ENCODE measurements around the gene KRTAP26-1. TPM values are rescaled to one million over a fixed set of nuclear protein-coding genes. Genes with fewer than 3 reads are reported as not detected.

KRTAP26-1 gene
- total RNA-seq, 4 donors from 2014 or later, result 7.8 TPM; not detected in 3

- 61 to 63% methylated on average over 5 of the region's 5 CpGs for WGBS, 2 donors
- TF ChIP-seq, protein P1, sequence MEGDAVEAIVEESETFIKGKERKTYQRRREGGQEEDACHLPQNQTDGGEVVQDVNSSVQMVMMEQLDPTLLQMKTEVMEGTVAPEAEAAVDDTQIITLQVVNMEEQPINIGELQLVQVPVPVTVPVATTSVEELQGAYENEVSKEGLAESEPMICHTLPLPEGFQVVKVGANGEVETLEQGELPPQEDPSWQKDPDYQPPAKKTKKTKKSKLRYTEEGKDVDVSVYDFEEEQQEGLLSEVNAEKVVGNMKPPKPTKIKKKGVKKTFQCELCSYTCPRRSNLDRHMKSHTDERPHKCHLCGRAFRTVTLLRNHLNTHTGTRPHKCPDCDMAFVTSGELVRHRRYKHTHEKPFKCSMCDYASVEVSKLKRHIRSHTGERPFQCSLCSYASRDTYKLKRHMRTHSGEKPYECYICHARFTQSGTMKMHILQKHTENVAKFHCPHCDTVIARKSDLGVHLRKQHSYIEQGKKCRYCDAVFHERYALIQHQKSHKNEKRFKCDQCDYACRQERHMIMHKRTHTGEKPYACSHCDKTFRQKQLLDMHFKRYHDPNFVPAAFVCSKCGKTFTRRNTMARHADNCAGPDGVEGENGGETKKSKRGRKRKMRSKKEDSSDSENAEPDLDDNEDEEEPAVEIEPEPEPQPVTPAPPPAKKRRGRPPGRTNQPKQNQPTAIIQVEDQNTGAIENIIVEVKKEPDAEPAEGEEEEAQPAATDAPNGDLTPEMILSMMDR (IDR thresholded peaks at IDR 0.05), result no peak
- TF ChIP-seq POLR2A (IDR thresholded peaks at IDR 0.05), result no peak
- DNase-seq (ENCODE audit: low spot score in 2 of 2), result no peak
- H3K4me3 ChIP-seq (ENCODE audit: low read depth, poor library complexity, severe bottlenecking), result no peak overlapping the region
- intact Hi-C loops (cut with DNase I; ENCODE audit: low total_unique reads), result no loop called here
These were observed 49.0 kb downstream of the KRTAP26-1 start for GRCh38 chr21:30271156-30271555.

GRCh38 chr21:30269803-30270530 is 50.1 kb downstream of the KRTAP26-1 start:
- WGBS, 2 donors, result 55 to 56% methylated on average over 3 of the region's 3 CpGs
- H3K4me3 ChIP-seq (ENCODE audit: low read depth, poor library complexity, severe bottlenecking), result no peak overlapping the region
- no peak for DNase-seq (ENCODE audit: low spot score in 2 of 2)
- intact Hi-C loops (cut with DNase I; ENCODE audit: low total_unique reads), result no loop called here
- TF ChIP-seq, protein P1 (IDR thresholded peaks at IDR 0.05), result no peak
- no peak for TF ChIP-seq POLR2A (IDR thresholded peaks at IDR 0.05)

Other genes with a start within 250 kb of the KRTAP26-1 start
- gene CLDN17, start 153.5 kb downstream of the KRTAP26-1 start, total RNA-seq, result under 1 TPM in 1 of 4 donors, not detected in 3; 0.19 TPM
- 10 to 100 TPM; 15.2 to 32.3 (median 18.9) TPM for gene CLDN8, start 104.2 kb downstream of the KRTAP26-1 start, total RNA-seq
- 10 to 100 TPM in 1 of 4 donors, under 1 TPM in 1, not detected in 2; 0.17 to 10.0 TPM for gene KRTAP24-1, start 37.4 kb downstream of the KRTAP26-1 start, total RNA-seq
- not detected for gene KRTAP25-1, start 30.8 kb downstream of the KRTAP26-1 start, total RNA-seq
- gene KRTAP27-1, start 17.4 kb upstream of the KRTAP26-1 start, total RNA-seq, result not detected
- not detected for gene KRTAP23-1, start 28.3 kb upstream of the KRTAP26-1 start, total RNA-seq
- 1 to 10 TPM in 1 of 4 donors, not detected in 3; 3.2 TPM for gene KRTAP13-2, start 52.0 kb upstream of the KRTAP26-1 start, total RNA-seq
- 1 to 10 TPM in 1 of 4 donors, under 1 TPM in 1, not detected in 2; 0.89 to 3.3 TPM for gene KRTAP13-1, start 75.7 kb upstream of the KRTAP26-1 start, total RNA-seq
- gene KRTAP13-3, start 105.6 kb upstream of the KRTAP26-1 start, total RNA-seq, result not detected
- gene KRTAP13-4, start 109.9 kb upstream of the KRTAP26-1 start, total RNA-seq, result not detected
- gene KRTAP15-1, start 120.0 kb upstream of the KRTAP26-1 start, total RNA-seq, result not detected
- gene KRTAP19-1, start 160.1 kb upstream of the KRTAP26-1 start, total RNA-seq, result 10 to 100 TPM in 1 of 4 donors, under 1 TPM in 1, not detected in 2; 0.59 to 18.3 TPM
- 1 to 10 TPM in 1 of 4 donors, not detected in 3; 1.8 TPM for gene KRTAP19-2, start 167.1 kb upstream of the KRTAP26-1 start, total RNA-seq
- gene KRTAP19-3, start 171.7 kb upstream of the KRTAP26-1 start, total RNA-seq, result 10 to 100 TPM in 1 of 4 donors, under 1 TPM in 1, not detected in 2; 0.97 to 17.1 TPM
- gene KRTAP19-4, start 176.8 kb upstream of the KRTAP26-1 start, total RNA-seq, result not detected
- 10 to 100 TPM in 2 of 4 donors, not detected in 2; 12.7 to 57.9 TPM for gene KRTAP19-5, start 181.8 kb upstream of the KRTAP26-1 start, total RNA-seq
- not detected for gene KRTAP19-6, start 221.5 kb upstream of the KRTAP26-1 start, total RNA-seq
- 1 to 10 TPM in 1 of 4 donors, not detected in 3; 1.5 TPM for gene KRTAP19-7, start 241.0 kb upstream of the KRTAP26-1 start, total RNA-seq

Measured in lower leg skin (tissue), 4 donors.